Diencephalon (tissue), 1 donor: ENCODE results near the gene PPP2R5A. TPM values are rescaled to one million over a fixed set of nuclear protein-coding genes. Genes with fewer than 3 reads are reported as not detected.

ENCODE experiments used
- small RNA-seq: library from RNA; depleted of rRNA; stranded (forward); fragments of <200 nt; gene quantifications from one replicate; pipeline ENCODE3, GENCODE V24; 2014
- total RNA-seq: library from RNA; depleted of rRNA; stranded (reverse); fragments of >200 nt; gene quantifications from one replicate; pipeline ENCODE4 v1.2.3, GENCODE V29; 2014

PPP2R5A gene
- 27.2 TPM for total RNA-seq

DNA sequence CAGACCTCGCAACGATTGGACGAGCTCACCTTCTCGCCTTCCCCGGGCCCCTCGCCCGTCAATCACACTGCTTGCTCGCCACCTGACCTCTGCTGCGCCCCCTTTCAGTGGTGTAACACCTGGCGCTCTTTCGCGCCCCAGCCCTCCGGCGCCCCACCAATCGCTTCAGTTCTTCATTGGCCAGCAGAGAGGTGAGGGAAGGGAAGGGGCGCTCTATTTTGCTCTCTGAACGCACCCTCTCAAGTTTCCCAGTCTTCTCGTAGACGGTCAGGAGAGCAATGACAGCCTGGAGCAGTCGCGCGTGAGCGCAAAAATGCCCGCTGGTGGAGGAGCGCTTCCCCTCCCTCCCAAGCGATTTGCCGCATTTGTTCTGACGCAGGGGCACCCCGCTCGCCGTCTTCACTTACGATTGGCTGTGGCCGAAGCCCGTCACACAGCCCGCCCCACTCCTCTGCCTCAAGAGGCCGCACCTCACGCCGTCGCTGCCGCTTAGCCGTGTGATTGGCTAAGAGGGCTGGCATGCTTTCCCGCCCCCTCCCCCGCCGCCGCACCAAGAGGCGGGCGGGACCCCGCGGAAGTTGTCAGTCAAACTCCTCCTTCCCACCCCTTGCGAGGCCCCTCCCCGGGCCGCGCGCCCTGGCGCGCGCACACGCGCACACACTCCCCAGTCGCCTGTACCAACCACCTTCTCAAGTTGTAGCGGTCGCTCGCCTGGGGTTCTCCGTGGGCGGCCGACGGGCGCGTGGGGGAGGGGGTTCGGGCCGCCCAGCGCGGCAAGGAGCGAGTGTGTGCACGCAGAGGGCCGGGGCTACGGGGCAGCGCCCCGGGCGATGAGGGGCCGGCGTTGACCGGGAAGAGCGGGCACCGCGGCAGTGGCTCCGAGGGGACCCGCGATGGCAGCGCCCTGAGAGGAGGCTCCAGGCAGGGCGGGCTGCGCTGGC, at the start of gene PPP2R5A:
Gene PPP2R5A, plus strand, starts transcription at position 667 of the 941 bp plus-strand sequence. CDS start 701 bp downstream, outside the sequence.

Small RNA genes within 50 kb of the gene (small RNA-seq; reads per million reads assigned to genes)
- gene SNORA16B = not detected

Other genes starting within 250 kb of the PPP2R5A start
- gene INTS7, start 249.9 kb upstream of the PPP2R5A start, total RNA-seq = 32.5 TPM
- 5.5 TPM for gene DTL, start 249.7 kb upstream of the PPP2R5A start, total RNA-seq
- gene PACC1, start 129.5 kb downstream of the PPP2R5A start, total RNA-seq = 20.3 TPM
- 22.1 TPM for gene NENF, start 147.5 kb downstream of the PPP2R5A start, total RNA-seq